Memory B cell (primary cell): ENCODE measurements around the gene FCHO1.

Experiments
- ATAC-seq: fragments of 150-1000 bp; cut with Tn5 transposase; 2 replicates; pipeline ENCODE4 v1.10.0; 2021; ENCODE audit warnings: low read depth, mild to moderate bottlenecking, moderate library complexity
- DNase-seq, 2 donors: peaks; one replicate each; pipeline ENCODE4 v3.0.0; 2022; ENCODE audit warnings: low spot score in 2 of 2
- H3K27ac Mint-ChIP-seq: one replicate; pipeline ENCODE4 v1.8.0; 2022; ENCODE audit warnings: mild to moderate bottlenecking, moderate library complexity, mixed read lengths
- H3K27me3 Mint-ChIP-seq: one replicate; pipeline ENCODE4 v1.8.0; 2022; ENCODE audit warnings: mixed read lengths
- H3K36me3 Mint-ChIP-seq: one replicate; pipeline ENCODE4 v1.8.0; 2022; ENCODE audit warnings: mild to moderate bottlenecking, mixed read lengths
- H3K4me1 Mint-ChIP-seq: one replicate; pipeline ENCODE4 v1.8.0; 2022; ENCODE audit warnings: mixed read lengths
- H3K4me3 Mint-ChIP-seq: one replicate; pipeline ENCODE4 v1.8.0; 2022; ENCODE audit warnings: mild to moderate bottlenecking, moderate library complexity, mixed read lengths
- H3K9me3 Mint-ChIP-seq: one replicate; pipeline ENCODE4 v1.8.0; 2022; ENCODE audit warnings: mixed read lengths

FCHO1 gene

DNA sequence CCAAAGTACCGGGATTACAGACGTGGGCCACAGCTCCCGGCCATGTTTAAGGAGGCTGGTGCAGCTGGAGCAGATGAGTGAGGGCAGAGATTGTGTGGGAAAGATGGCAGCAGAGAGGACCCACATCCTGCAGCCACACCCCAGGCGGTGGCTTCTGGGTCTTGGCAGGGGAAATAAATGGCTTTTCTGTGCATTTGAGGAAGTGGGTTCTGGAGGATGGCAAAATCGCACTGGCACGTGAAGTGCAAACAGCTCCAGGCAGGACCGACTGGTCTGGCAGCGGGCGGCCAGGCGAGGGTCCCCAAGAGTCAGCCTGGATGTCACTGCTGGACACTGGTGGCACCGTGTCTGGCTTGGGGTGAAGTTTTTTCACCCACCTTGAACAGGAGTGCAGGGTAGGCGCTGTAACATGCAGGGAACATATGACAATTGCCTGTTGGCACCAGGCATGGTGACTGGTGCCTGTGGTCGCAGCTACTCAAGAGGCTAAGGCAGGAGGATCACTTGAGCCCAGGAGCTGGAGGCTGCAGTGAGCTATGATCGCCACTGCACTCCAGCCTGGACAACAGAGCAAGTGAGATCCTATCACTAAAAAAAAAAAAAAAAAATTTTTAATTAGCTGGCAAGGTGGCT is 52.1 kb downstream of the FCHO1 start:
- Mint-ChIP-seq H3K9me3 (no peaks in the 10 kb centered on the region), H3K36me3 (no peaks in the 10 kb centered on the region), H3K4me1 (peaks cover 14% of the 10 kb centered on the region), H3K27me3 (peaks cover 8% of the 10 kb centered on the region), H3K27ac (no peak overlapping the region), H3K4me3 (peak overlapping the region; percentile 53)
- ATAC-seq (peak; percentile 84), DNase-seq (peak in 1 of 2 donors; percentile 27)

DNA sequence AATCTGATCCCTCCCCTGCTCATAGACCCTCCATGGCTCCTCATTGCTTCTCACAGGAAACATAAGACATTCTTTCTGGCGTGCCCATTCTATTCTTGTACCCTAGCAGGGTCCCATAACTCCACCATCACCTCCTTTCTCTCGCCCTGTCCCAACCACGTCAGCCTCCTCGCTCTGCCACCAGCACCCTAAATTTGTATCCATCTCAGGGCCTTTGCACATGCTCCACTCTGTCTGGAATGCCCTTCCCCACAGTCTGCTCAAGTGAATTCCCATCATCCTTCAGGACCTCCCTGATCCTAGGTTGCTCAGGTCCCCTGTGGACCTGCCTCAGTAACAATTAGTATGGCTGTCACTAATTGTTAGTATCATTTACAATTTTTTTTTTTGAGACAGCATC is 54.1 kb downstream of the FCHO1 start:
- ATAC-seq (no peak), DNase-seq (no peak)
- Mint-ChIP-seq H3K27me3 (peaks cover 8% of the 10 kb centered on the region), H3K9me3 (no peaks in the 10 kb centered on the region), H3K4me3 (no peak overlapping the region), H3K4me1 (peaks cover 14% of the 10 kb centered on the region), H3K36me3 (no peaks in the 10 kb centered on the region), H3K27ac (no peak overlapping the region)

DNA sequence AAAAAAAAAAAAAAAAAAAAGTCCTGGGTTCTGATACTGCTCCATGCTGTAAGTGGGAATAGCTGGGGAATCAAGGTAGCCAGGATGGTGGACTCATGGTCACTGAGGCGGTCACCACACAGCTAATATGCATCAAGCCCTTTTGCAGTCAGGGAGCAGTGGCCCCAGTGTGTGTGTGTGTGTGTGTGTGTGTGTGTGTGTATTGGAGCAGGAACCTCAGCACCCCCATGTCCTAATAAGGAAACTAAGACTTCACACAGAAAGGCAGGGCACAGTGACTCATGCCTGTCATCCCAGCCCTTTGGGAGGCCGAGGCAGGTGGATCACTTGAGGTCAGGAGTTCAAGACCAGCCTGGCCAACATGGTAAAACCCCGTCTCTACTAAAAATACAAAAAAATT is 55.7 kb downstream of the FCHO1 start:
- Mint-ChIP-seq H3K36me3 (no peaks in the 10 kb centered on the region), H3K27ac (no peak overlapping the region), H3K4me3 (no peak overlapping the region), H3K4me1 (peaks cover 14% of the 10 kb centered on the region), H3K27me3 (peaks cover 8% of the 10 kb centered on the region), H3K9me3 (no peaks in the 10 kb centered on the region)
- DNase-seq (no peak), ATAC-seq (no peak)

DNA sequence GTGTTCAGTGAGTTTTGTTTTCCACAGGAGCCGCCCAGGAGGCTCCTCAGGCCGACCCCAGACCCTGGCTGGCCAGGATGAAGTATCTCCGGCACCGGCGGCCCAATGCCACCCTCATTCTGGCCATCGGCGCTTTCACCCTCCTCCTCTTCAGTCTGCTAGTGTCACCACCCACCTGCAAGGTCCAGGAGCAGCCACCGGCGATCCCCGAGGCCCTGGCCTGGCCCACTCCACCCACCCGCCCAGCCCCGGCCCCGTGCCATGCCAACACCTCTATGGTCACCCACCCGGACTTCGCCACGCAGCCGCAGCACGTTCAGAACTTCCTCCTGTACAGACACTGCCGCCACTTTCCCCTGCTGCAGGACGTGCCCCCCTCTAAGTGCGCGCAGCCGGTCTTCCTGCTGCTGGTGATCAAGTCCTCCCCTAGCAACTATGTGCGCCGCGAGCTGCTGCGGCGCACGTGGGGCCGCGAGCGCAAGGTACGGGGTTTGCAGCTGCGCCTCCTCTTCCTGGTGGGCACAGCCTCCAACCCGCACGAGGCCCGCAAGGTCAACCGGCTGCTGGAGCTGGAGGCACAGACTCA is 56.5 kb downstream of the FCHO1 start:
- DNase-seq (no peak), ATAC-seq (peak; percentile 58)
- peaks cover 9% of the 10 kb centered on the region for H3K27me3 Mint-ChIP-seq
- H3K4me3 Mint-ChIP-seq = peak overlapping the region; percentile 49
- H3K9me3 Mint-ChIP-seq = no peaks in the 10 kb centered on the region
- H3K4me1 Mint-ChIP-seq = peaks cover 10% of the 10 kb centered on the region
- H3K27ac Mint-ChIP-seq = no peak overlapping the region
- H3K36me3 Mint-ChIP-seq = no peaks in the 10 kb centered on the region

DNA sequence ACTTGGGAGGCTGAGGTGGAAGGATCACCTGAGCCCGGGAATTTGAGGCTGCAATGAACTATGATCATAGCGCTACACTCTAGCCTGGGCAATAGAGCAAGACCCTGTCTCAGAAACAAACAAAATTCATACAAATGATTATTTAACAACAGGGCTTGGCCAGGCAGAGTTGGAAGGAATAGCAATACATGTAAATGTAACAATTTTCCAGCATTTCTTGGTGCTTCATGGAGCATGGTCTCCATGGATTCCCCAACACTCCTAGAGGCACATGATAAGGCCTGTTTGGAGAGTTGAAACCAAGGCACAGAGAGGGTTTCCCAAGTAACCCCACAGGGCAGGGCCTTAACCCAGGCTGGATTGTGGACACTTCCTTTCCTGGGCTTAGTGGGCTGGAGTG is 59.8 kb downstream of the FCHO1 start:
- DNase-seq = no peak
- H3K4me1 Mint-ChIP-seq = peaks cover 4% of the 10 kb centered on the region
- H3K27ac Mint-ChIP-seq = no peak overlapping the region
- peaks cover 7% of the 10 kb centered on the region for H3K27me3 Mint-ChIP-seq
- no peaks in the 10 kb centered on the region for H3K9me3 Mint-ChIP-seq
- H3K4me3 Mint-ChIP-seq = no peak overlapping the region
- ATAC-seq = no peak
- H3K36me3 Mint-ChIP-seq = no peaks in the 10 kb centered on the region

DNA sequence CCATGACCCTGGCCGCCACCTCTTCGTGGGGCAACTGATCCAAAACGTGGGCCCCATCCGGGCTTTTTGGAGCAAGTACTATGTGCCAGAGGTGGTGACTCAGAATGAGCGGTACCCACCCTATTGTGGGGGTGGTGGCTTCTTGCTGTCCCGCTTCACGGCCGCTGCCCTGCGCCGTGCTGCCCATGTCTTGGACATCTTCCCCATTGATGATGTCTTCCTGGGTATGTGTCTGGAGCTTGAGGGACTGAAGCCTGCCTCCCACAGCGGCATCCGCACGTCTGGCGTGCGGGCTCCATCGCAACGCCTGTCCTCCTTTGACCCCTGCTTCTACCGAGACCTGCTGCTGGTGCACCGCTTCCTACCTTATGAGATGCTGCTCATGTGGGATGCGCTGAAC is 60.4 kb downstream of the FCHO1 start:
- no peaks in the 10 kb centered on the region for H3K36me3 Mint-ChIP-seq
- H3K4me1 Mint-ChIP-seq = peaks cover 4% of the 10 kb centered on the region
- DNase-seq (no peak), ATAC-seq (no peak)
- no peaks in the 10 kb centered on the region for H3K9me3 Mint-ChIP-seq
- no peak overlapping the region for H3K27ac Mint-ChIP-seq
- no peak overlapping the region for H3K4me3 Mint-ChIP-seq
- peaks cover 7% of the 10 kb centered on the region for H3K27me3 Mint-ChIP-seq

DNA sequence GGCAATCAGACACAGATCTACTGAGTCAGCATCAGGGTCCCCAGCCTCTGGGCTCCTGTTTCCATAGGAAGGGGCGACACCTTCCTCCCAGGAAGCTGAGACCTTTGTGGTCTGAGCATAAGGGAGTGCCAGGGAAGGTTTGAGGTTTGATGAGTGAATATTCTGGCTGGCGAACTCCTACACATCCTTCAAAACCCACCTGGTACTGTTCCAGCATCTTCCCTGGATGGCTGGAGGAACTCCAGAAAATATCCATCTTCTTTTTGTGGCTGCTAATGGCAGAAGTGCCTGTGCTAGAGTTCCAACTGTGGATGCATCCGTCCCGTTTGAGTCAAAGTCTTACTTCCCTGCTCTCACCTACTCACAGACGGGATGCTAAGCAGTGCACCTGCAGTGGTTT is 60.8 kb downstream of the FCHO1 start:
- ATAC-seq (no peak), DNase-seq (no peak)
- H3K36me3 Mint-ChIP-seq = no peaks in the 10 kb centered on the region
- peaks cover 4% of the 10 kb centered on the region for H3K4me1 Mint-ChIP-seq
- peaks cover 7% of the 10 kb centered on the region for H3K27me3 Mint-ChIP-seq
- H3K27ac Mint-ChIP-seq = no peak overlapping the region
- H3K4me3 Mint-ChIP-seq = no peak overlapping the region
- H3K9me3 Mint-ChIP-seq = no peaks in the 10 kb centered on the region

DNA sequence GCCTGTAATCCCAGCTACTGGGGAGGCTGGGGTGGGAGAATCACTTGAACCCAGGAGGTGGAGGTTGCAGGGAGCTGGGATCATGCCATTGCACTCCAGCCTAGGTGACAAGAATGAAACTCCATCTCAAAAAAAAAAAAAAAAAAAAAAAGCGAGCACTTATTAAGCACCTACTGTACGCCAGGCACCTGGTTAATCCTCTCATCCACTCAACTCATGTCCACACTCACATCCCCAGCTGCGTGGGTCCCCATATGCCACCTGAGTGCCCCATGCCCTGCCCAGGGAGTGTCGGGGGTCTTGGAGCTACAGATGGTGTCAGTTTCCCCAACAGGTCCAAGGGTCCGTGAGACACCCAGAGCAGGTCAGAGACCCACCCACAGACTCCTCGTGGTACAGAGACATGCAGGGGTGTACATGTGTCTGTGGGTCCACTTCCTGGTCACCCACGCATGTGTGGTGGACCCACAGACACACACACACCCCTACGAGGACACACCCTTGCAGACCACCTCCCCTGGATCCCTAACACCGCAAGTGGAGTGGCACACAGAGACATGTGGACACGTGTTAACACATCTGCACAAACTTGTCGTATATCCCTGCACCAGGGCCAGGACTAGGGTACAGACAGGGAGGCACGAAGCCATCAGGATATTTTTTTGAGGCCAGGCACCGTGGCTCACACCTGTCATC is 66.5 kb downstream of the FCHO1 start:
- ATAC-seq = no peak
- Mint-ChIP-seq H3K4me1 (no peaks in the 10 kb centered on the region), H3K27ac (no peak overlapping the region), H3K27me3 (peaks cover 1% of the 10 kb centered on the region), H3K36me3 (no peaks in the 10 kb centered on the region), H3K4me3 (no peak overlapping the region), H3K9me3 (no peaks in the 10 kb centered on the region)
- DNase-seq = no peak

DNA sequence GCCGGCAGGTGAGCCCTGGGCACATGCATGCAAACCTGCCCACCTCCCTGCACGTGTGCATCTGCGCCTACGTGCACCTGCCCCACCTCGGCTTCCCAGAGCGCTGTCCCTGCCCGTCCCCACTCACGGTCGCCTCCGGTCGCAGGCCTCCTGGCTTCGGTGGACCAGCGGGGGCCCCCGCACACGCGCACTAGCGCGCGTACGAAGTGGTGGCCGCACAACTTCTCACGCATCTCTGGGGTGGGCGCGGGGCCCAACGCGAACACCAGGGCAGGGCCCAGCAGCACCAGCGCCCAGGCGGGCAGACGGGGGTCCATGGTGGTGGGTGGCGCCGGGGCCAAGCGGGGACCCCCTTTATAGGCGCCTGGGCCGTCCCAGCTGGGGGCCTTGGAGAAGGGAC is 69.9 kb downstream of the FCHO1 start, which contains the start of gene INSL3:
INSL3 (minus strand) TSS at position 330 of the 400 bp plus-strand sequence; CDS start at position 317, 13 bp downstream.
- ATAC-seq = no peak
- Mint-ChIP-seq H3K4me1 (no peaks in the 10 kb centered on the region), H3K36me3 (peaks cover 8% of the 10 kb centered on the region), H3K4me3 (no peak within 1 kb of the TSS), H3K27ac (no peak within 1 kb of the TSS), H3K9me3 (no peaks in the 10 kb centered on the region), H3K27me3 (no peaks in the 10 kb centered on the region)
- no peak for DNase-seq

DNA sequence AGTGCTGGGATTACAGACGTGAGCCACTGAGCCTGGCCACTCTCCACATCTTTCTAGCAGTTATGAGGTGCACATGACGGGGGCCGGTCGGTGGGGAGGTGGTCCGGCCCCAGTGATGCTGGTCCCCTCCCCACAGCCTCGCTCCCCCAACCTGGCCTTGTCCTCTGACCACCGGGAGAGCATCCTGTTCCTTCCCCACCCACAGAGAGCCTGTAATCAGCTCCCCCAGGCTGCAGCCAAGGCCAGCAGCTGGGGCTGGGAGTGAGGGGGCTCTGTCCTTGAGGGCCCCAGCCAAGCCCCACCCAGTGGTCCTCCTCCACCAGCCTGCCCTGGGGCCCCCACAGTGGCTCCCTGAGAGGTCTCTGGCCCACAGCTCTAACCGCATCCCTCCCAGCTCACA is 73.1 kb downstream of the FCHO1 start:
- Mint-ChIP-seq H3K4me1 (no peaks in the 10 kb centered on the region), H3K4me3 (no peak overlapping the region), H3K27ac (no peak overlapping the region), H3K9me3 (no peaks in the 10 kb centered on the region), H3K36me3 (peaks cover 18% of the 10 kb centered on the region), H3K27me3 (no peaks in the 10 kb centered on the region)
- DNase-seq = no peak
- ATAC-seq = no peak

DNA sequence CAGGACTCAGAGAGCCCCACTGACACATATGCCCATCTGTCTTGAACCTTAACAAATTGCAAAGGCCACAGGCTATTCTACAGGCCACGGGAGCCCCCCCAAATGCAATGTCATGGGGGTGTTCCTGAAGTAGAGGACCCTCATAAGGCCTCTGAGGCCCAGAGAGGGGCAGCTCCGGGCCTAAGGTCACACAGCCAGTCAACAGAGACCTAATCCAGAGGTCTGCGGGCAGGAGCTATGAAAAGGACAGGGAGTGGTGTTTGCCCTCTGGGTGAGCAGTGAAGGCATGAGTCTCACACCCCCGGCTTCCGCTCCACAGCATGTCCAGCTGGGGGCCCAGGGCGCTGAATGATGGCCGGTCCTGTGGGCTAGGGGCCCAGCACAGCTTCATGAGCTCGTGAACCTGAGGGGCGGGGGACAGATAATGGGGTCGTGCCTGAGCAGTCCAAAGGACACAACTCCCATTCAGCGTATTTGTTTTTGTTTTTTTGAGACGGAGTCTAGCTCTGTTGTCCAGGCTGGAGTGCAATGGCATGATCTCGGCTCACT is 75.3 kb downstream of the FCHO1 start:
- Mint-ChIP-seq H3K4me3 (no peak overlapping the region), H3K36me3 (peaks cover 26% of the 10 kb centered on the region), H3K27ac (no peak overlapping the region), H3K4me1 (peaks cover 4% of the 10 kb centered on the region), H3K27me3 (no peaks in the 10 kb centered on the region), H3K9me3 (peaks cover 4% of the 10 kb centered on the region)
- no peak for ATAC-seq
- no peak for DNase-seq

DNA sequence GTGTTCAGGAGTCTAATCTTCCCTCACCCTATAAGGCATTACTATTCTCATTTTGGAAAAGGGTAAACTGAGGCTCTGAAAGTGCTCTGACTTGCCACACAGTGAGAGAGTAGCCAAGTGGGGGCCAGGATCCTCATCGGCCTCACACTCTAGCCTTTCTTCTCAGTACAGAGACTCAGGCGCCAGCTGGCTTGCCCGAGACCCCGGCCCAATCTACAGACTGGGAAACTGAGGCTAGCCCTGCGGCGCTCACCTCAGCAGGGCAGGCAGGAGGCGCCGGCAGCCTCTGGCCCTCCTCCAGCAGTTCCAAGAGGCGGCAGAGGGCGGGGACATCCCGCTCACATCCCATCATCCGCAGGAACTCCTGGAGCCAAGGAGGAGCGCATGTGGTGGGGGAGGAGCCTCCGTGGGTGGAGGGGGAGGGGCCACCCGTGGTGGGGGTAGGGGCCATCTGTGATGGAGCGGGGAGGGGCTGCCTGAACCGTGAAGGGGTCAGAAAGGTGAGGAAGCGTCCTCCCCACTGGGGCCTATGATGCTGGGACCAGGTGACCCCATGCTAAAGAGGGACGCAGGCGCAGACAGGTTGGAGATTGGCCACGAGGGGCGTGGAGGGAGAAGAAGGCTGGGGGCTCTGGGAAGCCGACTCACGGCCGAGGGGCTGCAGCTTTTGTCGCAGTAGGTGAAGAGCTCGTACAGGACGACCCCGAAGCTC is 78.7 kb downstream of the FCHO1 start:
- Mint-ChIP-seq H3K9me3 (peaks cover 4% of the 10 kb centered on the region), H3K4me1 (peaks cover 4% of the 10 kb centered on the region), H3K36me3 (peaks cover 27% of the 10 kb centered on the region), H3K4me3 (no peak overlapping the region), H3K27ac (peak overlapping the region; percentile 43), H3K27me3 (no peaks in the 10 kb centered on the region)
- DNase-seq (no peak), ATAC-seq (no peak)

DNA sequence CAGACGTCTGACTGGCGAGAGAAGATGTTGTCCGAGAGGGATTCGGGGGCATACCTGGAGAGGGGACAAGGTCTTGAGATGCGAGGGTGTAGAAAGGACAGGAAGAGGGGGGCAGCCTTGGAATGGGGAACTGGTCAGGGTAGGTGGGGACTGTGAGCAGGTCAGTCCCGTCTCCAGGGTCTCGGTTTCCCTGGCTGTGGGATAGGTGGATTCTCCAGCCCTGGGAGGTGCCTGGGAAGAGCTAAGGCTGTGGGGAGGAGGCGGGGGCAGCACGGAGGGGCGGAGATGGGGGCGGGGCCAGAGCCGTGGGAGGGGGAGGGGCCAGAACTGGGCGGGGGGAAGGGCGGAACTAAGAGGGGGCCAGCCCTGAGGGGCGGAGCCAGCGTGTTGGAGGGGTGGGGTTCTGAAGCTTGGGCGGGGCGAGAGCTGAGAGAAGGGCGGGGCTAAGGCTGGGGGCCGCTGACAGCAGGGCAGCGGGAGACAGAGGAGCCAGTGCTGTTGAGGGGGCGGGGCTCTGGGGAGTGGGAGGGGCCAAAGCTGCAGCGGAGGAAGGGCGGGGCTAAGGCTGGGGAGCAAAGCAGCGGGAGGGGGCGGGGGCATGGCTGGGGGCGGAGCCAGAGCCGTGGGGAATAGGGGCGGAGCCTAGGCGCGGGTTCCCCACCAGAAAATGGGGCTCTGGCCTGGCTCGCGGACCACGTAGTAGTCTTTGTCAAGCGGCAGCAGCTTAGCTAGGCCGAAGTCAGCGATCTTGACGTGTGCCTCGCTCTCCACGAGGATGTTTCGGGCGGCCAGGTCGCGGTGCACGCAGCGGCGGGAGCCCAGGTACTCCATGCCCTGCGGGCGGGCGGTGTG is 79.5 kb downstream of the FCHO1 start:
- H3K36me3 Mint-ChIP-seq = peaks cover 31% of the 10 kb centered on the region

More for the DNA sequence above, 79.5 kb downstream of the FCHO1 start:
- Mint-ChIP-seq H3K4me3 (no peak overlapping the region), H3K9me3 (peaks cover 4% of the 10 kb centered on the region), H3K27ac (peak overlapping the region; percentile 43), H3K27me3 (no peaks in the 10 kb centered on the region), H3K4me1 (peaks cover 8% of the 10 kb centered on the region)
- ATAC-seq (peak; percentile 70), DNase-seq (no peak)
